Smooth muscle cell (in vitro differentiated cells): Measurements from ENCODE around the gene BTBD7. TPM values are rescaled to one million over a fixed set of nuclear protein-coding genes. Genes with fewer than 3 reads are reported as not detected.
A peak's percentile ranks its signal among the peaks of the same experiment; 100 is the strongest.

Experiments
- DNase-seq: peaks from one replicate; lab custom pipeline; 2025; ENCODE audit not compliant: unreplicated experiment; lab: John Stamatoyannopoulos, UW
- H2AFZ ChIP-seq: fragments of 200-600 bp; sonication (generic); 2 replicates; pipeline ENCODE4 v1.6.0; 2016; ENCODE audit warnings: antibody characterized with exemption, low read depth, mild to moderate bottlenecking
- H3F3A ChIP-seq: fragments of 200-600 bp; sonication (generic); 2 replicates; pipeline ENCODE4 v1.6.0; 2017; ENCODE audit warnings: antibody characterized with exemption, low read depth
- H3K27ac ChIP-seq: fragments of 200-600 bp; sonication (generic); 2 replicates; pipeline ENCODE4 v1.5.1; 2016; ENCODE audit warnings: low read depth, mild to moderate bottlenecking
- H3K27me3 ChIP-seq: fragments of 200-600 bp; sonication (generic); 2 replicates; pipeline ENCODE4 v1.6.1; 2016; ENCODE audit warnings: low read depth, mild to moderate bottlenecking
- H3K36me3 ChIP-seq: fragments of 200-600 bp; sonication (generic); 2 replicates; pipeline ENCODE4 v1.5.1; 2016; ENCODE audit warnings: low read depth
- H3K4me1 ChIP-seq: fragments of 200-600 bp; sonication (generic); 2 replicates; pipeline ENCODE4 v1.5.1; 2016; ENCODE audit warnings: low read depth
- H3K4me2 ChIP-seq: fragments of 200-600 bp; sonication (generic); 2 replicates; pipeline ENCODE4 v1.6.0; 2016; ENCODE audit warnings: mild to moderate bottlenecking
- H3K4me3 ChIP-seq: fragments of 200-600 bp; sonication (generic); 2 replicates; pipeline ENCODE4 v1.5.1; 2016; ENCODE audit warnings: mild to moderate bottlenecking
- H3K79me2 ChIP-seq: fragments of 200-600 bp; sonication (generic); 2 replicates; pipeline ENCODE4 v1.6.0; 2016; ENCODE audit warnings: low read depth, mild to moderate bottlenecking
- H3K9ac ChIP-seq: fragments of 200-600 bp; sonication (generic); 2 replicates; pipeline ENCODE4 v1.6.0; 2016; ENCODE audit warnings: low read depth
- H3K9me3 ChIP-seq: fragments of 200-600 bp; sonication (generic); replicated peaks from 2 replicates; pipeline ENCODE4 v1.5.1; 2016; ENCODE audit warnings: low read depth
- H4K20me1 ChIP-seq: fragments of 200-600 bp; sonication (generic); 2 replicates; pipeline ENCODE4 v1.6.0; 2016; ENCODE audit warnings: low read depth
- whole genome bisulfite sequencing: methylation state at CpG from one replicate; pipeline ENCODE4 v1.1.7; 2016; ENCODE audit warnings: low lambda C conversion rate; 5-methylcytosine and 5-hydroxymethylcytosine counted together
- polyA plus RNA-seq: library from polyadenylated mRNA; unstranded; fragments of >200 nt; fragmentation: Nextera tagmentation; extraction: Ambion mirVana; gene quantifications from 2 replicates; pipeline ENCODE4 v1.2.1, GENCODE V29; 2016
- total RNA-seq: library from RNA; depleted of rRNA; stranded (reverse); fragments of >200 nt; gene quantifications from 2 replicates; pipeline ENCODE4 v1.2.3, GENCODE V29; 2014
- TF ChIP-seq, protein P1 (sequence below): fragments of 200-600 bp; sonication (generic); IDR thresholded peaks from 2 replicates; pipeline ENCODE4 v1.5.1; 2017; ENCODE audit warnings: borderline replicate concordance, mild to moderate bottlenecking, antibody characterized with exemption; ENCODE audit not compliant: insufficient read depth, poor library complexity, severe bottlenecking

Gene BTBD7
- total and polyA plus RNA-seq, 2 experiments from 2014 or later = 14.1 to 34.7 TPM

DNA sequence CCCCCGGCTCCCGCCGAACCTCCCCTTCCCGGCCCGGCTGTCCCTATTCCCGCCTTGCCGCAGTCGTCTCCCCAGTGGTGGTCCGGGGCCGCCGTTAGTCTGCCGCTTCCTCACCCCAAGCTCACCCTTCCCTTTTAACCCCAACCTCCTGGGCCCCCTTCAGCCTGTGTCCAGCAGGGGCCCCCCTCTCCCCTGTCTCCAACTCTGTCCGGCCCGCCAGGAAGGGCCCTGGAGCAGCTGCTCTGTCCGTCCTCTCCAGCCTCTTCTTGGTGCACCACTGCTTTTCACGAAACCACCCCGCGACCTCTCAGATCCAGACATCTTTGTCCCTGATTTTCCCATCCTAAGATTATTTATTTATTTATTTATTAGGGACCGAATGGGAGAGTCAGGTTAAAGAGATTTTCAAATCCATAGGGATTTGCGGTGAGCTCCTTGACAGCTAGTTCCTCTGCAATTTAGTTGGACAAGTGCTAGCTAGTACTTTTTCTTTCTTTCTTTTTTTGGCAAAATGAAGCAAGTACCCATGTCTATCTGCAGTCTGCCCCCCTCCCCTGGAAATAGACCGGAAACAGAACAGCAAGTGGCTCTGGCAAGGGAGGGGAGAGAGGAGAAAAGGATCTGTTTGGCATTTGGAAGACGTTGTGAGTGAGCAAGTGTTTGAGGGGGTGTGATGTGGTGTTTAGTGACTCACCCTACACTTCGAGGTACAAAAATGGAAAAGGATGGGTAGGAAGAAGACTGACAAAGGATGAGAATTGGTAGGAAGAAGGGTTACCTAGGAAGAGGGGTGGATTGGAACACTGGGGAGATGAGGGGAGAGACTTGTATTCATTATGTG lies 125.1 kb downstream of the BTBD7 start:
- TF ChIP-seq, protein P1, sequence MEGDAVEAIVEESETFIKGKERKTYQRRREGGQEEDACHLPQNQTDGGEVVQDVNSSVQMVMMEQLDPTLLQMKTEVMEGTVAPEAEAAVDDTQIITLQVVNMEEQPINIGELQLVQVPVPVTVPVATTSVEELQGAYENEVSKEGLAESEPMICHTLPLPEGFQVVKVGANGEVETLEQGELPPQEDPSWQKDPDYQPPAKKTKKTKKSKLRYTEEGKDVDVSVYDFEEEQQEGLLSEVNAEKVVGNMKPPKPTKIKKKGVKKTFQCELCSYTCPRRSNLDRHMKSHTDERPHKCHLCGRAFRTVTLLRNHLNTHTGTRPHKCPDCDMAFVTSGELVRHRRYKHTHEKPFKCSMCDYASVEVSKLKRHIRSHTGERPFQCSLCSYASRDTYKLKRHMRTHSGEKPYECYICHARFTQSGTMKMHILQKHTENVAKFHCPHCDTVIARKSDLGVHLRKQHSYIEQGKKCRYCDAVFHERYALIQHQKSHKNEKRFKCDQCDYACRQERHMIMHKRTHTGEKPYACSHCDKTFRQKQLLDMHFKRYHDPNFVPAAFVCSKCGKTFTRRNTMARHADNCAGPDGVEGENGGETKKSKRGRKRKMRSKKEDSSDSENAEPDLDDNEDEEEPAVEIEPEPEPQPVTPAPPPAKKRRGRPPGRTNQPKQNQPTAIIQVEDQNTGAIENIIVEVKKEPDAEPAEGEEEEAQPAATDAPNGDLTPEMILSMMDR = peak; percentile 46
- H3F3A ChIP-seq = no peaks in the 10 kb centered on the region
- H2AFZ ChIP-seq = peak overlapping the region; percentile 68
- 1% methylated on average over 16 of the region's 23 CpGs for WGBS
- peaks cover 29% of the 10 kb centered on the region for H3K79me2 ChIP-seq
- H4K20me1 ChIP-seq = no peaks in the 10 kb centered on the region
- H3K9me3 ChIP-seq = no peaks in the 10 kb centered on the region
- peak; percentile 66 for DNase-seq
- peak overlapping the region; percentile 87 for H3K4me2 ChIP-seq
- no peaks in the 10 kb centered on the region for H3K36me3 ChIP-seq
- H3K27ac ChIP-seq = peak overlapping the region; percentile 33
- H3K4me3 ChIP-seq = peak overlapping the region; percentile 73
- no peaks in the 10 kb centered on the region for H3K27me3 ChIP-seq
- H3K9ac ChIP-seq = peak overlapping the region; percentile 15
- H3K4me1 ChIP-seq = peaks cover 11% of the 10 kb centered on the region

DNA sequence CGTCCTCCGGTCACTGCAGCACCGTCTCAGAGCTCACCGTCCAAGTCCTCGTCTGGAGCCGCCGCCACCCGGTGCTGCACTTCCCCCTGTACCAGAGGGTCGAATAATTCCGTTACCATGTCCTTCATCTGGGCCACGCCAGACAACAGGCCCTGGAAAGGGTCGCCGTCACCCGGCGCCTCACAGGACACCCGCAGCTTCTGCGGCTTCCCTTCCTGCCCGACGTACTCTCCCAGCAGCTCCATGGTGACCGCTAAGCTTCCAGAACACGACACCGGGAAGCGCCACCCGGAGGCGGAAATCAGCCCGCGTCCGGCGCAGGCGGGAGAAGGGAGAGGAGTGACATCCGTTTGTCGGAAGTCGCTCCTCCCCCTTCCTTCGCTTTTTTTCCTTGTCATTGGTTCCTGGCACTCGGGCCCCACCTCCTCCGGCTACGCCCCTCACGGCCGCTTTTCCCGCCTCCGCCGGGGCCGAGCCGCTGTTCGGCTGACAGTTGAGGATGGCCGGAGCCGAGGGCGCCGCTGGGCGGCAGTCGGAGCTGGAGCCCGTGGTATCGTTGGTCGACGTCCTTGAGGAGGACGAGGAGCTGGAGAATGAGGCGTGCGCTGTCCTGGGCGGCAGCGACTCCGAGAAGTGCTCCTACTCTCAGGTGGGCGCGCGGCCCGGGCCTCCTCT lies 125.9 kb downstream of the BTBD7 start, which contains the start of the genes GON7 and UBR7:
Gene GON7, minus strand, starts transcription at position 273 of the 675 bp plus-strand sequence. Its CDS starts 28 bp downstream, at position 245.
Gene UBR7, plus strand, starts transcription at position 464 of the 675 bp plus-strand sequence. Its CDS starts 36 bp downstream, at position 500.
- peak; percentile 80 for DNase-seq
- TF ChIP-seq, protein P1 = peak; percentile 23
- peak within 1 kb of the TSS; percentile 84 for H2AFZ ChIP-seq
- peaks cover 11% of the 10 kb centered on the region for H3K4me1 ChIP-seq
- no peaks in the 10 kb centered on the region for H4K20me1 ChIP-seq
- no peaks in the 10 kb centered on the region for H3F3A ChIP-seq
- no peaks in the 10 kb centered on the region for H3K36me3 ChIP-seq
- no peaks in the 10 kb centered on the region for H3K9me3 ChIP-seq
- H3K4me2 ChIP-seq = peak within 1 kb of the TSS; percentile 87
- H3K27ac ChIP-seq = peak within 1 kb of the TSS; percentile 75
- H3K79me2 ChIP-seq = peaks cover 29% of the 10 kb centered on the region
- H3K27me3 ChIP-seq = no peaks in the 10 kb centered on the region
- peak within 1 kb of the TSS; percentile 80 for H3K9ac ChIP-seq
- peak within 1 kb of the TSS; percentile 73 for H3K4me3 ChIP-seq
- under 1% methylated on average over 65 of the region's 65 CpGs for WGBS

DNA sequence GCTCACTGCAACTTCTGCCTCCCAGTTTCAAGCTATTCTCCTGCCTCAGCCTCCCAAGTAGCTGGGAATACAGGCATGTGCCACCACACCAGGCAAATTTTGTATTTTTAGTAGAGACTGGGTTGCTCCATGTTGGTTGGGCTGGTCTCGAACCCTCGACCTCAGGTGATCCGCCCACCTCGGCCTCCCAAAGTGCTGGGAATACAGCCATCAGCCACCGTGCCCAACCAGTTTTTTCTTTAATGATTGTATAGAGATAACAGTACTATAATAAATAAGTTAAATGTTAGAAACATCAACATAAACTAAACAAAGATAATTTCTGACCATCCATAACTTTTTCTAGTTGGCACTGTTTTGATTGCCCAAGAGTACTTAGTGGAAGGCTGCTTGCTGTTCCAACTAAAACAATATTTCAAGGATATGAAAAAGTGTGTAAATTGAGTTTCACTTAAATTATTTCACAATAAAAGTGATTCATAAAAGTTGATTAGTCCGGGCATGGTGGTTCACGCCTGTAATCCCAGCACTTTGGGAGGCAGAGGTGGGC lies 131.6 kb downstream of the BTBD7 start:
- Histone ChIP-seq H2AFZ (no peak overlapping the region), H3K9ac (no peak overlapping the region), H3K4me1 (peaks cover 2% of the 10 kb centered on the region), H3K79me2 (peaks cover 22% of the 10 kb centered on the region), H3K9me3 (no peaks in the 10 kb centered on the region), H3K4me2 (no peak overlapping the region), H3K27me3 (no peaks in the 10 kb centered on the region), H3K36me3 (no peaks in the 10 kb centered on the region), H4K20me1 (no peaks in the 10 kb centered on the region), H3F3A (no peaks in the 10 kb centered on the region), H3K4me3 (no peak overlapping the region), H3K27ac (no peak overlapping the region)
- TF ChIP-seq, protein P1 = no peak
- no peak for DNase-seq
- 98% methylated on average over 7 of the region's 7 CpGs for WGBS
